Duodenal mucosa (tissue), 2 donors: Measurements from ENCODE around the gene KCTD15.

Experiments used
- H3K27ac ChIP-seq: one replicate; pipeline ENCODE4 v1.7.0; 2013; ENCODE audit warnings: low read depth, low read length
- H3K27me3 ChIP-seq, 2 donors: one replicate each; pipeline ENCODE4 v1.7.0; 2013; ENCODE audit warnings: low read length in 2 of 2, control low read depth in 1 of 2; ENCODE audit not compliant: insufficient read depth in 2 of 2, control insufficient read depth in 1 of 2
- H3K36me3 ChIP-seq, 2 donors: one replicate each; pipeline ENCODE4 v1.7.0; 2013; ENCODE audit warnings: low read length in 2 of 2, control low read depth in 1 of 2; ENCODE audit not compliant: insufficient read depth in 2 of 2, control insufficient read depth in 1 of 2
- H3K4me1 ChIP-seq, 2 donors: one replicate each; pipeline ENCODE4 v1.7.0; 2013; ENCODE audit warnings: low read length in 2 of 2, control low read depth in 1 of 2; ENCODE audit not compliant: insufficient read depth in 2 of 2, control insufficient read depth in 1 of 2
- H3K4me3 ChIP-seq, 2 donors: one replicate each; pipeline ENCODE4 v1.7.0; 2013; ENCODE audit warnings: low read length in 2 of 2, low read depth in 1 of 2
- H3K9ac ChIP-seq, 2 donors: one replicate each; pipeline ENCODE4 v1.7.0; 2013; ENCODE audit warnings: low read length in 2 of 2, low read depth in 1 of 2
- H3K9me3 ChIP-seq, 2 donors: one replicate each; pipeline ENCODE4 v1.7.0; 2013; ENCODE audit warnings: low read length in 2 of 2, control low read depth in 1 of 2; ENCODE audit not compliant: control insufficient read depth in 1 of 2

Gene KCTD15

DNA sequence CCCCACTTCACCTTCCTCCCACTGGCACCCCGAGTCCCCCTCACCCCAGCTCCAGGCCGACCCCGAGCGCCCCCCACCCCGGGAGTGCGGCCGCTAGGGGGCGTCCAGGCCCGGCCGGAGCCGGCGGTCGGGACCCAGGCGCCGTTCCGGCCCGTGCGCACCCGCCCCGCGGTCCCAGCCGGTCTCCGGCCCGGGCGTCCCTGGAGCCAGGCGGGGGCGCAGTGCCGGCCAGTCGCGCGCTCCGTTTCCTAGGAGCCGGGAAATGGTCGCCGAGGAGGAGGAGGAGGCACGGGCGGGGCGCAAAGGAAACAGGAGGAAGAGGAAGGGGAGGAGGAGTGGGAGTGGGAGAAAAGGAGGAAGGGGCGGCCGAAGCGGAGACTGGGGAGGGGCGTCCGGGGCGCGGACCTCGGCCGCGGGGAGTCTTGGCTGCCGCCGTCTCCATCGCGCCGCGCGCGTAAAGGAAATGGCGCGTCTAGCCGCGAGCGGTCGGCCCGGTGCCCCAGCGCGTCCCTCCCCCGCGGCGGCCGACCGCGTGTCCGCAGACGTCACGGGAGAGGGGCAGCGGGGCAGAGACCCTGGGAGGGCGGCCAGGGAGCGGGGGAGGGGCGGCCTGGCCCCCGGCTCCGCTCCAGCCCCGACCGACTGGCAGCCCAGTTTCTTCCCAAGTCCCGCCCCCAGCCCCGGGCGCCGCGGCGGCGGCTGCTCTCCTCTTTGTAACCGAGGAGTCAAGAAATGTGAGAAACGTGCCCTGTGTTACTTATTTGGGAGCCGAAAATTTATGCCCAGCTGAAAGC lies 1.1 kb upstream of the KCTD15 start:
- no peaks in the 10 kb centered on the region for H3K36me3 ChIP-seq
- peaks cover 0 to 8% of the 10 kb centered on the region in 2 donors for H3K4me1 ChIP-seq
- H3K27me3 ChIP-seq = peaks cover 4 to 13% of the 10 kb centered on the region in 2 donors
- H3K9ac ChIP-seq = peak overlapping the region; percentile 48 to 57
- peak overlapping the region; percentile 66 to 68 for H3K4me3 ChIP-seq
- no peaks in the 10 kb centered on the region for H3K9me3 ChIP-seq
- H3K27ac ChIP-seq = peak overlapping the region; percentile 89

DNA sequence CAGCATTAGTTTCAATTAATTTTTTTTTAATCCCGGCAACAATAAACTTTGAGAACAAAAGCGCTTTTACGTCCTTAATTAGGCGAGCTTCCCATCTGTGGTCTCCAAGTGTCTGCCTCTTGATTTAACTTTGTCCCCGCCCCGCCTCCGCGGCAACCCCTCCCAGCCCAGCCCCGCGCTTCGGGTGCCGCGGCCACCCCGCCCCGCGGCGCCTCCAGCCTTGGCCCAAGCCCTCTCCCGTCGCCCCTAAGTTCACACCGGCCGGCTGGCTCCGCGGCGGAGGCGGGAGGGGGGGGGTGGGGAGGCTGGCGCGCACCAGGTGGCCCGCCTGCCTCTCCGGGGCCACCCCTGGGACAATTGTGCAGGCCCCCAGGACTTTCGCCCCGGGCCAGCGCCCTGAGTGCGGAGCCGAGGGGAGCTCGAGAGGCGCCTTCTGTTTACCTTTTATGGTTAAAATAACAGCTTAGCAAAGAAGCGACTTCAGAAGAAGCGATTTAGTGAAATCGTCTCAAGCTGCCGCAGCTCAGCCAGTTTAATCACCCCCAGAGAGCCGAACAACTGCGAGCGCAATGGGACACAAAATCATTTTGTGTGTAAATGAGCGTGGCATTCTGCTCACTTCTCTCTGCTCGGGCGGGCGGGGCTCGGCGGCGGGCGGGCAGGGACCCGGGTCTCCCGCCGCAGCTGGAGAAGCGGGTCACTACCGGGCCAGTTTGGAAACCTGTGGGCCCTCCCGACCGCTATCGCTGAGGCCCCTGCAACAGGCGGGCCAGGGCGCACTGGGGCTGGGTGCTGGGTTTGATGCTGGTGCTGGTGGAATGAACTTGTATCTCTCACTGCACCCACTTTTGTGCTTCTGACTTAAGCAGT lies 1.4 kb downstream of the KCTD15 start:
- peaks cover 0 to 8% of the 10 kb centered on the region in 2 donors for H3K4me1 ChIP-seq
- H3K27ac ChIP-seq = peak overlapping the region; percentile 52
- no peaks in the 10 kb centered on the region for H3K9me3 ChIP-seq
- peaks cover 0 to 15% of the 10 kb centered on the region in 2 donors for H3K36me3 ChIP-seq
- H3K27me3 ChIP-seq = peaks cover 4 to 6% of the 10 kb centered on the region in 2 donors
- peak overlapping the region; percentile 25 to 51 for H3K9ac ChIP-seq
- peak overlapping the region; percentile 60 to 68 for H3K4me3 ChIP-seq

DNA sequence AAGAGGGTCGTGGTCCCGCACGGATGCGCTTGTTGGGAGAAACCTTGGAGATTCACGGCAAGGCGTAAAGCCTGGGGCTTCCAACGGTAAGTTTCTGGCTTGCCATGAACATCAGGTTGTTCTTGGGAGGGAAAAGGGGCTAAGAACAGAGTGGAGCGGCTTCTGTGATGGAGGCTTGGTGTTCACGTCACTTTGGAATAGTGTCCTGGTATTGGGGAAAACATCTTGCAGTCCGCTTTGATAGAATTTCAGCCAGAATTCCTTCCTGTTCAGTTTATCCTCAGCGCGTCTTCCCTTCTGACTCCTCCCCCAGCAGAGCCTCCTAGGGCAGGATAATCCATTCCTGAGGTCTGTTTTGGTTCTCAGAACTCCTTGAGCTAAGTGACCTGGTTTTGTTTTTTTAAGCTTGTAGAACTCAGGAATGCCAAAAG lies 2.0 kb downstream of the KCTD15 start:
- Histone ChIP-seq H3K4me3 (peak overlapping the region; percentile 21 to 34), H3K27ac (peak overlapping the region; percentile 52), H3K27me3 (peaks cover 2 to 4% of the 10 kb centered on the region in 2 donors), H3K9me3 (no peaks in the 10 kb centered on the region), H3K36me3 (peaks cover 0 to 17% of the 10 kb centered on the region in 2 donors), H3K4me1 (peaks cover 3 to 9% of the 10 kb centered on the region in 2 donors), H3K9ac (no peak overlapping the region)

DNA sequence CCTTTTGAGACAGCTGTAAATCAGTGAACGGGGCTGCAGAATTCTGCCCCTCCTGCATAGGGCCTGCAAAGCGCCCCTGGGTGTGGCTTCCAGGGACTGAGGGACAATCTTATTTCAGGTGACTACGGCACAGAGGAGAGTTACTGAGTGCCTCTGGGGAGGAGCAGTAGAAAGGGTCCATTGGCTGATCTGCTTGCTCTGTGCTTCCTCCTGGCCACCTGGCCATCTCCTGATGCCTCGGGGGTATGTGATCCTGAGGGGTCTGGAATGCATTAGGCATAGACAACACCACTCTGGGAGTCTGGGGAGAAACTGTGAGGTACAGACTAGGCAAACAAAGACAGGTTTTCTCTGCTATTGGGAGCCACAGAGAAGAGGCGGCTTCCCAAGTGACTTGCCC lies 2.8 kb downstream of the KCTD15 start:
- no peak overlapping the region for H3K9ac ChIP-seq
- H3K36me3 ChIP-seq = peaks cover 0 to 18% of the 10 kb centered on the region in 2 donors
- no peak overlapping the region for H3K4me3 ChIP-seq
- H3K9me3 ChIP-seq = no peaks in the 10 kb centered on the region
- H3K4me1 ChIP-seq = peaks cover 11 to 16% of the 10 kb centered on the region in 2 donors
- peaks cover under 1 to 3% of the 10 kb centered on the region in 2 donors for H3K27me3 ChIP-seq
- H3K27ac ChIP-seq = no peak overlapping the region

DNA sequence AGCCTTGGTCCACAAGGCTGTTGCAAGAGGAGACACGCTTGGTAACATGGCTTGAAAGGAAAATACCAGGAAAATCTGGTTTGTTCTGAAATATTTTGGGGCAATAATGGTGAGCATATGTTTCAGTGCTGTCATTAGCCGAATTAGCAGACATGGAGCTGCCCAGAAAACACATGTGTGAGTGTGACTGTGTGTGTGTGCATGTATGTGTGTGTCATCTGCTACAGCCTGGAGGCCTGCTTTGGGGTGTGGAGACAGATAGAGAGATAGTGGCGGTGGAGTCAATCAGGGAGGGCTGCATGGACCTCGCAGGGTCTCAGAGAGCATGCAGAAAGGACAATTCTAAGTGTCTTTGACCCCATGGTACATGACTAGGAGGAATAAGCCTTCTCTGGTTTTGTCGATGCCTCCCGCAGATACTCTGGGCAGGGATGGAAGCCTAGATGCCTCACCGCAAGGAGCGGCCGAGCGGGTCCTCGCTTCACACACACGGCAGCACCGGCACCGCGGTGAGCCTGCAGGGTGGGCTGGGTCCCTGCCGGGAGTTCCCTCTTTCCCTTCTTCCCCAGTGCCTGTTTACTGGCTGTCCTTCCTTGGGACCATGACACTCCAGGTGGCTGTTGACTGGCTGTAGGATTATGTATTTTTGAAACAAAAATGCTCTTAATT lies 3.5 kb downstream of the KCTD15 start:
- peaks cover 0 to 19% of the 10 kb centered on the region in 2 donors for H3K36me3 ChIP-seq
- peaks cover 16 to 17% of the 10 kb centered on the region in 2 donors for H3K4me1 ChIP-seq
- no peaks in the 10 kb centered on the region for H3K27me3 ChIP-seq
- no peak overlapping the region for H3K9ac ChIP-seq
- H3K9me3 ChIP-seq = no peaks in the 10 kb centered on the region
- no peak overlapping the region for H3K27ac ChIP-seq
- H3K4me3 ChIP-seq = no peak overlapping the region

DNA sequence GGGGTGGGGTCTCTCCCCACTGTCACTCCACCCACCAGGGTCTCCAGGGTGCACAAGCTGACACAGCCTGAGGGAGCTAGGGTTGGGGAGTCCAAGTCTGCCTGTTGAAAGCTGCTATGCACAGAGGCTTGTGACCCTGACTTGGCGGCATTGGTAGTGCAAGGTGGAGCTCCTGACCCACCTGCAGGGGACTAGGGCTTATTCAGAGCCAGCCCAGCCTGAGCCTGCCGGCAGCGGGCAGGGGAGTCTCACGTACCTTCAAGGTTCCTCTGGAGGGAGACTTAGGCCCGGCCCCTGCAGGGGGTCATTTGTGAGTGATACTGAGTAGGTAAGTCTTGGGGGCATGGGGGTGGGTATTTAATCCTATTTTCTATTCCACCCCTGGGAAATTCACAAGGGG lies 4.7 kb downstream of the KCTD15 start:
- Histone ChIP-seq H3K27ac (no peak overlapping the region), H3K36me3 (peaks cover 0 to 27% of the 10 kb centered on the region in 2 donors), H3K4me1 (peaks cover 25 to 28% of the 10 kb centered on the region in 2 donors)

DNA sequence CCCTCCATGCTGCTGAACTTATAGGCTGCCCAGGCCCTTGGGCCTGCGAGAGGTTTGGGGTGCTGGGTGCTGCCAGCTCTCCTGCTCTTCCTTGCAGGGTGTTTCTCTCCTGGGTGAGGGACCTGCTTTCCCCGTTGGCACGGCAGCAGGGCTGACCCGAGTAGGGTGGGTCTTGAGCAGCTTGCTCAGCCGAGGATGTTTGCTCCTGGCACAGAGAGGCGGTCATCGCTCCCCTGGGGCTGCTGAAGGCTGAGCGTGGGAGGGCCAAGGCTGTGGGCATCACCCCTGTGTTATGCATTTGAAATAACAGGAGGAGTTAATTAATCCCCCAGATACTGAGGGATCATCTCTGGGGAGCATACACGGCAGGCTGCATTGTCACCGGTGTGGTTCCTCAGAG lies 5.3 kb downstream of the KCTD15 start:
- Histone ChIP-seq H3K4me1 (peaks cover 27 to 31% of the 10 kb centered on the region in 2 donors), H3K9ac (no peak overlapping the region), H3K9me3 (no peaks in the 10 kb centered on the region), H3K27me3 (no peaks in the 10 kb centered on the region), H3K27ac (no peak overlapping the region), H3K4me3 (no peak overlapping the region), H3K36me3 (peaks cover 0 to 29% of the 10 kb centered on the region in 2 donors)

More for the DNA sequence above, 4.7 kb downstream of the KCTD15 start:
- Histone ChIP-seq H3K9ac (no peak overlapping the region), H3K4me3 (no peak overlapping the region), H3K9me3 (no peaks in the 10 kb centered on the region), H3K27me3 (no peaks in the 10 kb centered on the region)

DNA sequence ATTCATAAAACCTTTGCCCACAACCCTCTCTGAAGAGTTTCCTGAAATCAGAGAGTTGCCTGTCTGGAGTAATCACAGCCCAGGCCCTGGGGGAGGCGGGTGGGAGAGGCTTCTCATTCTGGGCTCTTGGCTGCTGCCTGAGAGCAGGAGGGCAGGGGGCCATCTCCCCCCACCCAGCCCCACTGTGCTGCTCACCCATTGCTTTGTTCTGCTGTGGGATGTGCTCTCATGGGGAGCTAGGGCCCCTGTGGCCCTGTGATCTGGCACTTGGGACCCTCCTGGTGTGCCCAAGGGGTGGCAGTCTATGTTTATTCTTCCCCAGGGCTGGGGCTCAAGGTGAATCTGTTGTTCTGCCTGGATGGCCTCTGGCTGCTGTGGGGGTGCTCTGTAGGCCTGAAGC lies 6.1 kb downstream of the KCTD15 start:
- peaks cover 0 to 29% of the 10 kb centered on the region in 2 donors for H3K36me3 ChIP-seq
- H3K9me3 ChIP-seq = no peaks in the 10 kb centered on the region
- no peak overlapping the region for H3K4me3 ChIP-seq
- H3K4me1 ChIP-seq = peaks cover 27 to 31% of the 10 kb centered on the region in 2 donors
- no peak overlapping the region for H3K27ac ChIP-seq
- H3K27me3 ChIP-seq = no peaks in the 10 kb centered on the region
- peak overlapping the region in 1 of 2 donors; percentile 11 for H3K9ac ChIP-seq

DNA sequence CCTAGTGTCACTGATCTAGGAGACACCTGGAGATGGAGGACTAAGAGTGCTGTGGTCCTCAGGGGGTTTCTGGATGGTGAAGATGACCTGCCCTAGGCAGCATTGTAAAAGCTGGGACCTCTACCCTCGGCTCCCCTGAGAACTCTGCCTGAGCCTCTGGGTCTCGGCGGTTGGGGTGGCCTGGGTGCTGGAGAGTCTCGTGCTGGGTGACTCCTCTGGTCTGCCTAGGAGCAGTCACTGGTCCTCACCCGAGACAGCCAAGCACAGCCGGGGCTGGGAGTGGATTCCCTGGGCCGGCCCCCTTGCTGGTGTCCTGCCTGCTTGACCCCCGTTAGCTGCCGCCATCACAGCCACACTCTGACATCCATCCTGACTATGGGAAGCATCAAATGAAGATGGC lies 6.7 kb downstream of the KCTD15 start:
- H3K9me3 ChIP-seq = no peaks in the 10 kb centered on the region
- H3K27ac ChIP-seq = no peak overlapping the region
- peaks cover 27 to 31% of the 10 kb centered on the region in 2 donors for H3K4me1 ChIP-seq
- H3K36me3 ChIP-seq = peaks cover 0 to 29% of the 10 kb centered on the region in 2 donors
- no peak overlapping the region for H3K4me3 ChIP-seq
- H3K9ac ChIP-seq = peak overlapping the region in 1 of 2 donors; percentile 11
- H3K27me3 ChIP-seq = no peaks in the 10 kb centered on the region
